Loucy (cell line): ENCODE measurements around the gene GLRX5.

ENCODE experiments used
- H2AFZ ChIP-seq: fragments of 200-600 bp; sonication (generic); 2 replicates; pipeline ENCODE4 v1.6.0; 2016; ENCODE audit warnings: antibody characterized with exemption, mild to moderate bottlenecking, low read length, moderate library complexity
- H3F3A ChIP-seq: fragments of 200-600 bp; 2 replicates; pipeline ENCODE4 v1.6.0; 2016; ENCODE audit warnings: antibody characterized with exemption, low read depth, mild to moderate bottlenecking
- H3K27me3 ChIP-seq: fragments of 200-600 bp; sonication (generic); 2 replicates; pipeline ENCODE4 v1.6.1; 2014; ENCODE audit warnings: low read length, mild to moderate bottlenecking; ENCODE audit not compliant: insufficient read depth, poor library complexity, severe bottlenecking
- H3K36me3 ChIP-seq: fragments of 200-600 bp; sonication (generic); 2 replicates; pipeline ENCODE4 v1.6.1; 2016; ENCODE audit warnings: low read length; ENCODE audit not compliant: insufficient read depth
- H3K4me1 ChIP-seq: fragments of 200-600 bp; sonication (generic); 2 replicates; pipeline ENCODE4 v1.5.1; 2014; ENCODE audit warnings: low read length, mild to moderate bottlenecking; ENCODE audit not compliant: insufficient read depth, poor library complexity, severe bottlenecking
- H3K4me2 ChIP-seq: fragments of 200-600 bp; sonication (generic); 2 replicates; pipeline ENCODE4 v1.6.0; 2014; ENCODE audit warnings: antibody characterized with exemption, low read length, low read depth, mild to moderate bottlenecking; ENCODE audit not compliant: poor library complexity, severe bottlenecking
- H3K4me3 ChIP-seq: fragments of 200-600 bp; sonication (generic); 2 replicates; pipeline ENCODE4 v1.5.1; 2014; ENCODE audit warnings: low read length, mild to moderate bottlenecking, mixed read lengths; ENCODE audit not compliant: poor library complexity, severe bottlenecking
- H3K79me2 ChIP-seq: fragments of 200-600 bp; sonication (generic); 2 replicates; pipeline ENCODE4 v1.6.1; 2014; ENCODE audit warnings: low read length; ENCODE audit not compliant: insufficient read depth
- H3K9ac ChIP-seq: fragments of 200-600 bp; sonication (generic); 2 replicates; pipeline ENCODE4 v1.6.0; 2014; ENCODE audit warnings: mild to moderate bottlenecking, low read depth, low read length, moderate library complexity; ENCODE audit not compliant: poor library complexity, severe bottlenecking
- H3K9me2 ChIP-seq: fragments of 200-600 bp; sonication (generic); replicated peaks from 2 replicates; pipeline ENCODE4 v1.6.1; 2016; ENCODE audit warnings: low read depth, low read length, mixed read lengths
- H3K9me3 ChIP-seq: fragments of 200-600 bp; sonication (generic); 2 replicates; pipeline ENCODE4 v1.6.1; 2014; ENCODE audit warnings: mild to moderate bottlenecking, antibody characterized with exemption, low read length, low read depth; ENCODE audit not compliant: insufficient read depth
- H4K20me1 ChIP-seq: fragments of 200-600 bp; sonication (generic); 2 replicates; pipeline ENCODE4 v1.6.0; 2014; ENCODE audit warnings: antibody characterized with exemption, low read length, mild to moderate bottlenecking; ENCODE audit not compliant: insufficient read depth, poor library complexity, severe bottlenecking
- CTCF ChIP-seq: fragments of 200-600 bp; sonication (generic); conservative IDR thresholded peaks from 2 replicates; pipeline ENCODE4 v1.5.1; 2014; ENCODE audit warnings: mild to moderate bottlenecking, antibody characterized with exemption, low read length
- EZH2phosphoT487 ChIP-seq: fragments of 200-600 bp; IDR thresholded peaks from 2 replicates; pipeline ENCODE4 v1.6.1; 2018; ENCODE audit warnings: antibody characterized with exemption, mild to moderate bottlenecking, moderate library complexity, borderline replicate concordance

The GLRX5 gene

GRCh38 chr14:95496111-95496681 lies 38.7 kb upstream of the GLRX5 start:
- 0 out of 2 replicates have a peak, but pooled peaks cover 4% of the 10 kb centered on the region for H3K9me3 ChIP-seq
- H2AFZ ChIP-seq = no peak overlapping the region
- H3K4me2 ChIP-seq = no peak overlapping the region
- no peaks in the 10 kb centered on the region for H3F3A ChIP-seq
- no peak overlapping the region for H3K9ac ChIP-seq
- no peak for TF ChIP-seq EZH2phosphoT487
- TF ChIP-seq CTCF = no peak
- H3K4me1 ChIP-seq = peaks cover 19% of the 10 kb centered on the region
- no peaks in the 10 kb centered on the region for H4K20me1 ChIP-seq
- H3K4me3 ChIP-seq = no peak overlapping the region
- H3K9me2 ChIP-seq = no peaks in the 10 kb centered on the region
- no peaks in the 10 kb centered on the region for H3K27me3 ChIP-seq
- no peaks in the 10 kb centered on the region for H3K79me2 ChIP-seq
- H3K36me3 ChIP-seq = no peaks in the 10 kb centered on the region

- peaks cover 19% of the 10 kb centered on the region for H3K4me1 ChIP-seq
- no peak overlapping the region for H3K9ac ChIP-seq
- 0 out of 2 replicates have a peak, but pooled peaks cover 3% of the 10 kb centered on the region for H3K9me3 ChIP-seq
- no peaks in the 10 kb centered on the region for H3K79me2 ChIP-seq
- H2AFZ ChIP-seq = no peak overlapping the region
- H3K36me3 ChIP-seq = no peaks in the 10 kb centered on the region
- H3K9me2 ChIP-seq = no peaks in the 10 kb centered on the region
- no peak for TF ChIP-seq CTCF
- no peak for TF ChIP-seq EZH2phosphoT487
- no peaks in the 10 kb centered on the region for H4K20me1 ChIP-seq
- no peak overlapping the region for H3K4me3 ChIP-seq
- H3F3A ChIP-seq = no peaks in the 10 kb centered on the region
- no peaks in the 10 kb centered on the region for H3K27me3 ChIP-seq
- no peak overlapping the region for H3K4me2 ChIP-seq
Measured at GRCh38 chr14:95496690-95497259, 38.1 kb upstream of the GLRX5 start.

GRCh38 chr14:95497561-95498011 lies 37.3 kb upstream of the GLRX5 start:
- TF ChIP-seq EZH2phosphoT487 = no peak
- no peak for TF ChIP-seq CTCF
- Histone ChIP-seq H3K9me2 (no peaks in the 10 kb centered on the region), H3K9ac (no peak overlapping the region), H3K36me3 (no peaks in the 10 kb centered on the region), H3K4me3 (no peak overlapping the region), H3K27me3 (no peaks in the 10 kb centered on the region), H4K20me1 (no peaks in the 10 kb centered on the region), H3K4me1 (peaks cover 19% of the 10 kb centered on the region), H3K9me3 (no peaks in the 10 kb centered on the region), H2AFZ (no peak overlapping the region), H3F3A (no peaks in the 10 kb centered on the region), H3K4me2 (no peak overlapping the region), H3K79me2 (no peaks in the 10 kb centered on the region)
